Panc1 (cell line): ENCODE data around the gene SLC9A2.

Source experiments
- CTCF ChIP-seq: fragments of 450-650 bp; IDR thresholded peaks from 2 replicates; pipeline ENCODE4 v1.5.1; 2017; ENCODE audit warnings: mild to moderate bottlenecking
- POLR2AphosphoS5 ChIP-seq: IDR thresholded peaks from 2 replicates; pipeline ENCODE4 v1.6.1; 2012; ENCODE audit warnings: mild to moderate bottlenecking, low read depth, low read length, moderate library complexity
- REST ChIP-seq, 2 experiments: IDR thresholded peaks; 2 replicates each; pipeline ENCODE4 v1.6.1; 2011 to 2012; ENCODE audit warnings: low read depth in 2 of 2, control low read depth in 1 of 2, low read length in 1 of 2, mild to moderate bottlenecking in 1 of 2, moderate library complexity in 1 of 2; ENCODE audit not compliant: insufficient read depth in 1 of 2

GRCh38 chr2:102686479-102687439 is 67.4 kb downstream of the SLC9A2 start:
- TF ChIP-seq POLR2AphosphoS5 (no peak), CTCF (no peak), REST (IDR thresholded peaks at IDR 0.05; ENCODE audit: insufficient read depth in 1 of 2, low read depth in 2 of 2, low read length in 1 of 2) (no peak)
